Fibroblast of mammary gland (primary cell): ENCODE data around the gene EMC1.
"Not testable (repeated sequence)": the region's sequence is repeated elsewhere in the genome, so short reads cannot be mapped to it uniquely, and the experiment has no call there.

Experiments
- DNase-seq: peaks from one replicate; pipeline ENCODE4 v3.0.0-alpha.2; 2010; ENCODE audit warnings: low read depth
- H3K4me3 ChIP-seq: 2 replicates; pipeline ENCODE4 v1.5.1; 2011; ENCODE audit warnings: low read depth, mild to moderate bottlenecking, low read length, moderate library complexity; ENCODE audit not compliant: control insufficient read depth
- TF ChIP-seq, protein P1 (sequence below): conservative IDR thresholded peaks from 2 replicates; pipeline ENCODE4 v1.5.1; 2011; ENCODE audit warnings: low read depth, low read length, inconsistent platforms; ENCODE audit not compliant: control insufficient read depth, insufficient read depth

EMC1 gene

DNA sequence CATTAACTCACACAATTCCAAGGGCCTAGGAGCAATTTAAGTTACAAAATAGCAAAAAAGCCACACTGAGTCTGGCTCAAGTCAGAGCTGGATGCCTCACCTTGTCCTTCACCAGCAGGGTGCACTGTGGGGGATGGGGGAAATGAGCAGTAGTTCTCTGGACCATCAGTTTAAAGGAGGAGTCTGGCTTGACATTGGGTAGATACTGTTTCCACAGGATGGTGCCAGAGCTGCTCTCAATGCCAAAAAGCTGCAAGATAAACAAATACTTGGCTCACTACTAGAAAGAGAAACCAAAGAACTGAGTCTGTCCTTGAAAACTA is 18.8 kb downstream of the EMC1 start:
- H3K4me3 ChIP-seq = no peak overlapping the region
- TF ChIP-seq, protein P1, sequence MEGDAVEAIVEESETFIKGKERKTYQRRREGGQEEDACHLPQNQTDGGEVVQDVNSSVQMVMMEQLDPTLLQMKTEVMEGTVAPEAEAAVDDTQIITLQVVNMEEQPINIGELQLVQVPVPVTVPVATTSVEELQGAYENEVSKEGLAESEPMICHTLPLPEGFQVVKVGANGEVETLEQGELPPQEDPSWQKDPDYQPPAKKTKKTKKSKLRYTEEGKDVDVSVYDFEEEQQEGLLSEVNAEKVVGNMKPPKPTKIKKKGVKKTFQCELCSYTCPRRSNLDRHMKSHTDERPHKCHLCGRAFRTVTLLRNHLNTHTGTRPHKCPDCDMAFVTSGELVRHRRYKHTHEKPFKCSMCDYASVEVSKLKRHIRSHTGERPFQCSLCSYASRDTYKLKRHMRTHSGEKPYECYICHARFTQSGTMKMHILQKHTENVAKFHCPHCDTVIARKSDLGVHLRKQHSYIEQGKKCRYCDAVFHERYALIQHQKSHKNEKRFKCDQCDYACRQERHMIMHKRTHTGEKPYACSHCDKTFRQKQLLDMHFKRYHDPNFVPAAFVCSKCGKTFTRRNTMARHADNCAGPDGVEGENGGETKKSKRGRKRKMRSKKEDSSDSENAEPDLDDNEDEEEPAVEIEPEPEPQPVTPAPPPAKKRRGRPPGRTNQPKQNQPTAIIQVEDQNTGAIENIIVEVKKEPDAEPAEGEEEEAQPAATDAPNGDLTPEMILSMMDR = peak; percentile 3
- peak; percentile 33 for DNase-seq

DNA sequence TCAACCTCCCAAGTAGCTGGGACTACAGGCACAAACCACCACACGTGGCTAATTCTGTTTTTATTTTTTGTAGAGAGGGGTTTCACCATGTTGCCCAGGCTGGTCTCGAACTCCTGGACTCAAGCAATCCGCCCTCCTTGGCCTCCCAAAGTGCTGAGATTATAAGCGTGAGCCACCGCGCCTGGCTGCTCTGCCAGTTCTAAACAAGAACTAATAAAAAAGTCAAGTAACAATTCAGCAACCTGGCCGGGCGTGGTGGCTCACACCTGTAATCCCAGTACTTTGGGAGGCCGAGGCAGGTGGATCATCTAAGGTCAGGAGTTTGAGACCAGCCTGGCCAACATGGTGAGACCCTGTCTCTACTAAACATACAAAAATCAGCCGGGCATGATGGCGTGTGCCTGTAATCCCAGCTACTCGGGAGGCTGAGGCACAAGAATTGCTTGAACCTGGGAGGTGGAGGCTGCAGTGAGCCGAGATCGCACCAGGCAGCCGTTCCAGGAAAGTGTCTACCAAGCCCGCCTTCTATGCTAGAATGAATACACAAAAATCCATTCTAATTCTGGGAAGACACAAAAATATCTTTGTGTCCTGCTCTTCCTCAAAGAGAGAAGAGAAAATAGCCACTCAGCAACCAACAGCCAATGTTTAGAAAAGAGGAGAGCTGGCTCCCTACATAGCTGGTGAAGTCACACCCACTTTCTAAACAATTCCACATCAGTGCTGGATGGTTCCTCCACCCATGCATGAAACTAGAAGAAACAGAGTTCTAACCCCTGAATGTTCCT is 19.4 kb downstream of the EMC1 start:
- DNase-seq, H3K4me3 ChIP-seq: not testable (repeated sequence)

DNA sequence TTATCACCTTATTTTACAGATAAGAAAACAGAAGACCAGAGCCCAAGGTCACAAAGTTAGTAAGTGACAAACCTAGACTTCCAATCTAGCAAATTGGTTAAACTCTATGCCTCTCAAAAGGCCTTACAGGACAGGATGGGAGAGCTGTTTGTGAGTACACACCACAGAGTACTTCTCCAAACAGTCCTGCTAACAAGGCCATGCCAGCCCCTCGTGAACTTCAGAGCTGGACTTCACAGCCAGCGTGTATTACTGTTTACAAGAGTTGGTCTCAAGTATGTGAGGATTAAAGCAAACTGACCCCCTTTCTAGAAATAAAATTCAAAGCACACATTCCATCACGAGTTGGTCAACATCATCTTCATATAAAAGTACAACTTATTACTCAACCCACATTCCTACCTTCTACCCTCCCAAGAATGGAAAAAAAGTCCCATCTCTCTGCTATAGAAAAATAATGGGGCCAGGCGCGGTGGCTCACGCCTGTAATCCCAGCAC is 21.4 kb downstream of the EMC1 start:
- no peak for DNase-seq
- TF ChIP-seq, protein P1 = no peak
- H3K4me3 ChIP-seq = no peak overlapping the region

DNA sequence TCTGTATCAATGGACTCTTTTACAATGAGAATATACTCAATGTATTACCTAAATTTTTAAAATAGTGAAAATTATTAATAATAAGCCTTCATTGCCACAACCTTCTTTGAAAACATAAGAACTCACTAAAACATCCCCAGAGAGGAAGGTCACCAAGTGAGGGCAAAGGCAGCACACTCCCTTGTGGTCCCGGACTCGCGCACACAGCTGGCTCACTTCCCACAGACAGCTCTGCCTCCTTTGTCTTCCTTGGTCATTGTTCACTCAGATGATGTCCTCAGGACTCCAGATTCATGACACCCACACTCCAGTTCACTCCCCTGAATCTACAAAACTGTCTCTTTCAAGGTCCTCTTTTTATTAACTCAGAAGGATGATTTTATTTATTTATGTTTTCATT is 22.1 kb downstream of the EMC1 start:
- no peak for DNase-seq
- TF ChIP-seq, protein P1 = no peak
- H3K4me3 ChIP-seq = no peak overlapping the region

DNA sequence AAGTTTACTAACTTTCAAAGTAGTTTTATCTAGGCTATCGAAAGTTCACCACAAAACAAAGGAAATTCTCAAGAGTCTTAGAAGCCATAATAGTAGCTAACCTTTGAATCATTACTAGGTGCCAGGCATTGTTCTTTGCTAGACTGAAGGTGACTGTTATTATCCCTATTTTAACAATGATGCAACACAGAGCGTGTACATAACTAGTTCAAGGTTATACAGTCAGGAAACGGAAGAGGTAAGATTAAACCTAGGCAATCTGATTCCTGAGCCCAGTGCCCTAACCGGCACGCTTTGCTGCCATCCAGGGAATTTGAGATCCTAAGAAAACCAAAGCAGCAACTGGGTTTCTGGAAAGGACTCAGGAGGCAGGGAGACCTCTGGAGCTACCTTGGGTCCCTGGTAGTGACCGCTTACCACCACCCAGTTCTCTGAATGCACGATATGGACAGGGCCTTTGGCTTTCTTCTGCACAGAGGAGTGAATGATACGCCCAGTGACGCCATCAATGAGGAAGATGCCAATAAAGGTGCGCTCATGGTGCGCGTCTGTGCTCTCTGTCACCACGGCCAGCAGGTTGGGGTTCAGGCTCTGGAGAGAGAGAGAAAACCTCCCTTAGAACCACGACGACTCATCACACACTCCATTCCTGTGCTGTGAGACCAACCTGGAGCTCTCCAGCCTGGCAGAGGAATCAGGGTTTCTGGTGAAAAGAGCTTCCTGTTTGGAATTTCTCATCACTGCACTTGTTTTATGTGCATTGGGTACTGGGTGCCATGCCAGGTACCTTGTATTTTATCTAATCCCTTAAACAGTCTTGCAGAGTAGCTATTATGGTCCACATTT is 28.1 kb downstream of the EMC1 start:
- H3K4me3 ChIP-seq = no peak overlapping the region
- peak; percentile 23 for DNase-seq
- TF ChIP-seq, protein P1 = no peak

DNA sequence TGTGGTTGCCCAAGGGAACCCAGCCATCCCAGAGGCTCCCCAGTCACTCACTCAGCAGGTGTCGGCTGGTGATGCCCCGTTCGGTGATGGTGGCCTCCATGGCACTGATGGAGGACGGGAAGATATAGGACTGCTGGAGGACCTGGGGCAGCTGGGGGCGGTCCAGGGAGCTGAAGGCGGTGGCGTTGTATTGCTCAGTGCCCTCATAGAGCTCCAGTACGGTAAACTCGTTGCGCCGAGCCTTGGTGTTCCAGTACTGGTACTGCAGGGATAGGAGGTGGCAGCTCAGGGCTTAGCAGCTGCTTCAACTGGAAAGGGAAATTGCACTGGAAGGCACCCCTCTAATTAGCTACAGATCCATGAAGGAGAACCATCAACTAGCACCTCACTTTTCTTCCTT is 28.8 kb downstream of the EMC1 start:
- TF ChIP-seq, protein P1 = no peak
- DNase-seq = no peak
- no peak overlapping the region for H3K4me3 ChIP-seq

DNA sequence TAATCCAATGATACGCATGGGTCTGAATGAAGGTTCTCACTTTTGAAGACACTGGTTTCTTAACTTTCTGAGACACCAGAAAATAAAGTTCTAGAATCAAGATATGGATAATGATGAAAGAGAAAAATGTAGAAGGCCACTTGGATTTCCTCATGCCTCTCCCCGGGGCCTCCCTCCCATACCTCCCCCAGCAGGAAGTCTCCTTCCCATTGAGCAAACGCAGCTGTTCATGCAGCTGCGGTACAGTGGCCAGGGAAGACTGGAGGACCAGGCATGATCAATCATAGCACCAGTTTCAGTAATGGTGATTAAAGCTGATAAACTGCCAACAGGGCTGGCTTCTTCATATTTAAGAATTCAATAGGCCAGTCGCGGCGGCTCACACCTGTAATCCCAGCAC is 30.3 kb downstream of the EMC1 start:
- TF ChIP-seq, protein P1 = no peak
- DNase-seq = peak; percentile 13
- H3K4me3 ChIP-seq = no peak overlapping the region
